IgD-negative memory B cell (primary cell): Measurements from ENCODE around the gene FAS. TPM values are rescaled to one million over a fixed set of nuclear protein-coding genes. Genes with fewer than 3 reads are reported as not detected.
A peak's percentile ranks its signal among the peaks of the same experiment; 100 is the strongest.

Experiments
- H3K27ac Mint-ChIP-seq, 3 donors: one replicate each; pipeline ENCODE4 v1.8.0; 2020 to 2022; ENCODE audit warnings: mild to moderate bottlenecking in 3 of 3, mixed read lengths in 3 of 3, moderate library complexity in 1 of 3
- H3K27me3 Mint-ChIP-seq: one replicate; pipeline ENCODE4 v1.8.0; 2021; ENCODE audit warnings: mixed read lengths
- H3K36me3 Mint-ChIP-seq: one replicate; pipeline ENCODE4 v1.8.0; 2020; ENCODE audit warnings: mild to moderate bottlenecking, mixed read lengths
- H3K4me1 Mint-ChIP-seq, 3 donors: one replicate each; pipeline ENCODE4 v1.8.0; 2020 to 2022; ENCODE audit warnings: mixed read lengths in 3 of 3, mild to moderate bottlenecking in 1 of 3
- H3K4me3 Mint-ChIP-seq, 4 donors: one replicate each; pipeline ENCODE4 v1.8.0; 2020 to 2022; ENCODE audit warnings: mild to moderate bottlenecking in 4 of 4, mixed read lengths in 4 of 4, moderate library complexity in 3 of 4
- H3K9me3 Mint-ChIP-seq, 3 donors: one replicate each; pipeline ENCODE4 v1.8.0; 2020 to 2021; ENCODE audit warnings: mixed read lengths in 3 of 3, mild to moderate bottlenecking in 1 of 3
- polyA plus RNA-seq: library from polyadenylated mRNA; unstranded; fragments of 300-500 nt; fragmentation: Illumina TruSeq; gene quantifications from one replicate; pipeline ENCODE4 v1.2.3, GENCODE V29; 2021

Gene FAS
- polyA plus RNA-seq = 11.1 TPM

- H3K27me3 Mint-ChIP-seq = no peaks in the 10 kb centered on the region
- peak within 1 kb of the TSS; percentile 84 to 96 (median 95) for H3K27ac Mint-ChIP-seq
- H3K36me3 Mint-ChIP-seq = peaks cover 2% of the 10 kb centered on the region
- peak within 1 kb of the TSS; percentile 93 to 100 (median 98) for H3K4me3 Mint-ChIP-seq
- peaks cover 0 to 3% (median 3%) of the 10 kb centered on the region in 3 donors for H3K9me3 Mint-ChIP-seq
- H3K4me1 Mint-ChIP-seq = peaks cover 32 to 46% (median 39%) of the 10 kb centered on the region in 3 donors
Observed at GRCh38 chr10:88990384-88991160, at the start of gene FAS. TSS of gene FAS (plus strand) at chr10:88990798. CDS start at chr10:88990877, 79 bp downstream.

- Mint-ChIP-seq H3K9me3 (no peaks in the 10 kb centered on the region), H3K4me1 (peaks cover 11 to 20% (median 13%) of the 10 kb centered on the region in 3 donors)
Observed at GRCh38 chr10:88941026-88941425, 49.6 kb upstream of the FAS start.

GRCh38 chr10:88943778-88944177, 46.8 kb upstream of the FAS start:
- Mint-ChIP-seq H3K9me3 (no peaks in the 10 kb centered on the region), H3K27ac (no peak overlapping the region), H3K4me3 (no peak overlapping the region), H3K27me3 (no peaks in the 10 kb centered on the region), H3K4me1 (peaks cover 11 to 18% (median 13%) of the 10 kb centered on the region in 3 donors), H3K36me3 (no peaks in the 10 kb centered on the region)

More at GRCh38 chr10:88941026-88941425, 49.6 kb upstream of the FAS start:
- H3K27me3 Mint-ChIP-seq = no peaks in the 10 kb centered on the region
- no peak overlapping the region for H3K4me3 Mint-ChIP-seq
- no peak overlapping the region for H3K27ac Mint-ChIP-seq
- H3K36me3 Mint-ChIP-seq = peaks cover 2% of the 10 kb centered on the region

GRCh38 chr10:88944813-88945212, 45.8 kb upstream of the FAS start:
- H3K4me1 Mint-ChIP-seq = peaks cover 11 to 18% (median 13%) of the 10 kb centered on the region in 3 donors
- H3K36me3 Mint-ChIP-seq = no peaks in the 10 kb centered on the region
- no peaks in the 10 kb centered on the region for H3K27me3 Mint-ChIP-seq
- peak overlapping the region in 1 of 3 donors; percentile 21 for H3K27ac Mint-ChIP-seq
- peak overlapping the region in 2 of 4 donors; percentile 13 to 65 for H3K4me3 Mint-ChIP-seq
- H3K9me3 Mint-ChIP-seq = no peaks in the 10 kb centered on the region

- no peak overlapping the region for H3K4me3 Mint-ChIP-seq
- no peaks in the 10 kb centered on the region for H3K9me3 Mint-ChIP-seq
- H3K36me3 Mint-ChIP-seq = no peaks in the 10 kb centered on the region
- H3K27me3 Mint-ChIP-seq = no peaks in the 10 kb centered on the region
- H3K4me1 Mint-ChIP-seq = peaks cover 11 to 18% (median 13%) of the 10 kb centered on the region in 3 donors
- H3K27ac Mint-ChIP-seq = no peak overlapping the region
Observed at GRCh38 chr10:88946200-88946599, 44.4 kb upstream of the FAS start.

GRCh38 chr10:88946965-88947590, 43.5 kb upstream of the FAS start:
- Mint-ChIP-seq H3K9me3 (no peaks in the 10 kb centered on the region), H3K27ac (no peak overlapping the region)

GRCh38 chr10:88949051-88949450, 41.5 kb upstream of the FAS start:
- H3K27me3 Mint-ChIP-seq = no peaks in the 10 kb centered on the region
- no peaks in the 10 kb centered on the region for H3K9me3 Mint-ChIP-seq
- H3K4me1 Mint-ChIP-seq = peaks cover 12 to 14% (median 13%) of the 10 kb centered on the region in 3 donors
- H3K27ac Mint-ChIP-seq = no peak overlapping the region
- H3K36me3 Mint-ChIP-seq = peaks cover 4% of the 10 kb centered on the region
- no peak overlapping the region for H3K4me3 Mint-ChIP-seq

More at GRCh38 chr10:88946965-88947590, 43.5 kb upstream of the FAS start:
- Mint-ChIP-seq H3K27me3 (no peaks in the 10 kb centered on the region), H3K4me3 (peak overlapping the region in 1 of 4 donors; percentile 13), H3K36me3 (no peaks in the 10 kb centered on the region), H3K4me1 (peaks cover 11 to 18% (median 13%) of the 10 kb centered on the region in 3 donors)

- H3K27ac Mint-ChIP-seq = no peak overlapping the region
- H3K4me1 Mint-ChIP-seq = peaks cover 4 to 5% (median 5%) of the 10 kb centered on the region in 3 donors
- H3K4me3 Mint-ChIP-seq = no peak overlapping the region
- H3K9me3 Mint-ChIP-seq = peaks cover 0 to 2% (median 0%) of the 10 kb centered on the region in 3 donors
- peaks cover 8% of the 10 kb centered on the region for H3K36me3 Mint-ChIP-seq
- no peaks in the 10 kb centered on the region for H3K27me3 Mint-ChIP-seq
Observed at GRCh38 chr10:88949912-88950837, 40.4 kb upstream of the FAS start.

- Mint-ChIP-seq H3K4me1 (peaks cover 0 to 2% (median 0%) of the 10 kb centered on the region in 3 donors), H3K9me3 (peaks cover 0 to 2% (median 0%) of the 10 kb centered on the region in 3 donors), H3K4me3 (peak within 1 kb of the TSS in 1 of 4 donors; percentile 5), H3K36me3 (peaks cover 8% of the 10 kb centered on the region), H3K27me3 (no peaks in the 10 kb centered on the region), H3K27ac (no peak within 1 kb of the TSS)
Observed at GRCh38 chr10:88952647-88953111, 37.9 kb upstream of the FAS start, which contains the start of gene ACTA2. TSS of gene ACTA2 (minus strand) at chr10:88952773. CDS start at chr10:88948930, 3,843 bp downstream.

- Mint-ChIP-seq H3K27ac (no peak overlapping the region), H3K9me3 (peaks cover 0 to 2% (median 0%) of the 10 kb centered on the region in 3 donors), H3K36me3 (peaks cover 8% of the 10 kb centered on the region), H3K4me3 (peak overlapping the region in 1 of 4 donors; percentile 5), H3K27me3 (no peaks in the 10 kb centered on the region), H3K4me1 (peaks cover 0 to 2% (median 0%) of the 10 kb centered on the region in 3 donors)
Observed at GRCh38 chr10:88953662-88954061, 36.9 kb upstream of the FAS start.

GRCh38 chr10:88954458-88955083, 36.0 kb upstream of the FAS start:
- Mint-ChIP-seq H3K36me3 (peaks cover 8% of the 10 kb centered on the region), H3K4me1 (peaks cover 0 to 2% (median 0%) of the 10 kb centered on the region in 3 donors), H3K9me3 (peaks cover 0 to 2% (median 0%) of the 10 kb centered on the region in 3 donors), H3K4me3 (no peak overlapping the region), H3K27me3 (no peaks in the 10 kb centered on the region), H3K27ac (no peak overlapping the region)

- Mint-ChIP-seq H3K9me3 (peaks cover 0 to 2% (median 0%) of the 10 kb centered on the region in 3 donors), H3K4me1 (peaks cover 0 to 2% (median 0%) of the 10 kb centered on the region in 3 donors), H3K27me3 (no peaks in the 10 kb centered on the region), H3K4me3 (no peak overlapping the region), H3K27ac (peak overlapping the region in 1 of 3 donors; percentile 25), H3K36me3 (peaks cover 8% of the 10 kb centered on the region)
Observed at GRCh38 chr10:88957381-88957780, 33.2 kb upstream of the FAS start.

GRCh38 chr10:88958721-88959120, 31.9 kb upstream of the FAS start:
- Mint-ChIP-seq H3K4me1 (no peaks in the 10 kb centered on the region), H3K36me3 (peaks cover 6% of the 10 kb centered on the region), H3K9me3 (peaks cover 0 to 2% (median 0%) of the 10 kb centered on the region in 3 donors), H3K27me3 (no peaks in the 10 kb centered on the region), H3K27ac (no peak overlapping the region), H3K4me3 (no peak overlapping the region)

GRCh38 chr10:88960802-88961201, 29.8 kb upstream of the FAS start:
- Mint-ChIP-seq H3K4me1 (no peaks in the 10 kb centered on the region), H3K36me3 (no peaks in the 10 kb centered on the region), H3K4me3 (no peak overlapping the region), H3K27me3 (no peaks in the 10 kb centered on the region), H3K9me3 (no peaks in the 10 kb centered on the region), H3K27ac (peak overlapping the region in 1 of 3 donors; percentile 73)
